Chondrocyte (in vitro differentiated cells): Measurements from ENCODE around the gene KIAA0825. TPM values are rescaled to one million over a fixed set of nuclear protein-coding genes. Genes with fewer than 3 reads are reported as not detected.

Experiments used
- DNase-seq: peaks from one replicate; pipeline ENCODE4 v3.0.0; 2021; ENCODE audit warnings: mixed read lengths, low spot score
- H3K27ac Mint-ChIP-seq: one replicate; pipeline ENCODE4 v1.8.0; 2021; ENCODE audit warnings: mild to moderate bottlenecking, moderate library complexity, mixed read lengths; ENCODE audit not compliant: unreplicated experiment
- H3K27me3 Mint-ChIP-seq: 2 replicates; pipeline ENCODE4 v1.8.0; 2021; ENCODE audit warnings: low read depth, mixed read lengths
- H3K36me3 Mint-ChIP-seq: 2 replicates; pipeline ENCODE4 v1.8.0; 2021; ENCODE audit warnings: low read depth, mixed read lengths
- H3K4me1 Mint-ChIP-seq: 2 replicates; pipeline ENCODE4 v1.8.0; 2021; ENCODE audit warnings: low read depth, mild to moderate bottlenecking, mixed read lengths
- H3K4me3 Mint-ChIP-seq: one replicate; pipeline ENCODE4 v1.8.0; 2021; ENCODE audit warnings: mild to moderate bottlenecking, moderate library complexity, mixed read lengths; ENCODE audit not compliant: unreplicated experiment
- H3K9me3 Mint-ChIP-seq: 2 replicates; pipeline ENCODE4 v1.8.0; 2021; ENCODE audit warnings: low read depth, mixed read lengths
- total RNA-seq: library from RNA; stranded (reverse); gene quantifications from 3 replicates; pipeline ENCODE4 v1.2.1, GENCODE V29; 2021
- TF ChIP-seq, protein P1 (sequence below): fragments of 200-600 bp; sonication (generic); IDR thresholded peaks from 2 replicates; pipeline ENCODE4 v1.5.0; 2021; ENCODE audit warnings: antibody characterized with exemption, mild to moderate bottlenecking, moderate library complexity

The KIAA0825 gene
- total RNA-seq, 1 donor from 2014 or later = 3.4 TPM

DNA sequence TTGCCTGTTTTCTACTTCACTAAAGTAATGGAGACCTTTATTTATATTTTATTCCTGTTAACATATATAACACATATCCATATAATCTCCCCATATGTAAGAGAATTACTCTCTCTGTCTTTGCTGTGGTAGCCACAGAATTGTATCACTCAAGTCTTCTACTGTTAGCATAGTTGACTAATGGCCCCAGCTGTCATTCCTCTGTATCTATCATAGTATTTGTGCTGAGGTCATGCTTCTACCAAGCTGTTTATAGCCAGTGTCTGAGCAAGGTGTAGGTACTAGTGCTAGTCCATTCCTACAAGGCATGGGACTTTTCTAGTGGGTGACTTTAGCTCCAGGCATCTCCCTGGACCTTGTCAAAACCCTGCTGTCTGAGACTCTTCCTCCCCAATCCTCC, 244.1 kb downstream of the KIAA0825 start:
- Mint-ChIP-seq H3K4me1 (no peaks in the 10 kb centered on the region), H3K4me3 (no peak overlapping the region), H3K27ac (no peak overlapping the region), H3K36me3 (no peaks in the 10 kb centered on the region), H3K9me3 (no peaks in the 10 kb centered on the region), H3K27me3 (no peaks in the 10 kb centered on the region)
- no peak for DNase-seq
- TF ChIP-seq, protein P1, sequence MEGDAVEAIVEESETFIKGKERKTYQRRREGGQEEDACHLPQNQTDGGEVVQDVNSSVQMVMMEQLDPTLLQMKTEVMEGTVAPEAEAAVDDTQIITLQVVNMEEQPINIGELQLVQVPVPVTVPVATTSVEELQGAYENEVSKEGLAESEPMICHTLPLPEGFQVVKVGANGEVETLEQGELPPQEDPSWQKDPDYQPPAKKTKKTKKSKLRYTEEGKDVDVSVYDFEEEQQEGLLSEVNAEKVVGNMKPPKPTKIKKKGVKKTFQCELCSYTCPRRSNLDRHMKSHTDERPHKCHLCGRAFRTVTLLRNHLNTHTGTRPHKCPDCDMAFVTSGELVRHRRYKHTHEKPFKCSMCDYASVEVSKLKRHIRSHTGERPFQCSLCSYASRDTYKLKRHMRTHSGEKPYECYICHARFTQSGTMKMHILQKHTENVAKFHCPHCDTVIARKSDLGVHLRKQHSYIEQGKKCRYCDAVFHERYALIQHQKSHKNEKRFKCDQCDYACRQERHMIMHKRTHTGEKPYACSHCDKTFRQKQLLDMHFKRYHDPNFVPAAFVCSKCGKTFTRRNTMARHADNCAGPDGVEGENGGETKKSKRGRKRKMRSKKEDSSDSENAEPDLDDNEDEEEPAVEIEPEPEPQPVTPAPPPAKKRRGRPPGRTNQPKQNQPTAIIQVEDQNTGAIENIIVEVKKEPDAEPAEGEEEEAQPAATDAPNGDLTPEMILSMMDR = no peak

DNA sequence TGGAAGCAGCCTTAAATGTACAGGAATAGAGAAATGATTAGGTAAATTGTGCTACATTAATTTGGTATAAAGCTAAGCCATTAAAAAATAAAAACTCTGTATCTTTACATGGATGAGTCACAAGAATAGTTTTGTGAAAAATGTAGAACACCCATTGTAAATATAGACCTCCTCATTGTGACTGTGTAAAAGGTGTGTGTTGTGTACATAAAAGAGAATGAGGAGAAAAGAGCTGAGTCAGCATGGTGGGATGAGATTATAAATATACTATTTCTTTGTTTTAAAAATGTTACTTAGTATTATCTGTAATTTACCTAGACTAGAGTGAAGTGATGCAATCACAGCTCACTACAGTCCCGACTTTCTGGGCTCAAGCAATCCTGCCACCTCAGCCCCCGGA, 250.5 kb downstream of the KIAA0825 start:
- Mint-ChIP-seq H3K9me3 (peaks cover 2% of the 10 kb centered on the region), H3K4me3 (no peak overlapping the region), H3K27me3 (no peaks in the 10 kb centered on the region), H3K27ac (no peak overlapping the region), H3K4me1 (no peaks in the 10 kb centered on the region), H3K36me3 (peaks cover 2% of the 10 kb centered on the region)
- TF ChIP-seq, protein P1 = no peak
- no peak for DNase-seq

DNA sequence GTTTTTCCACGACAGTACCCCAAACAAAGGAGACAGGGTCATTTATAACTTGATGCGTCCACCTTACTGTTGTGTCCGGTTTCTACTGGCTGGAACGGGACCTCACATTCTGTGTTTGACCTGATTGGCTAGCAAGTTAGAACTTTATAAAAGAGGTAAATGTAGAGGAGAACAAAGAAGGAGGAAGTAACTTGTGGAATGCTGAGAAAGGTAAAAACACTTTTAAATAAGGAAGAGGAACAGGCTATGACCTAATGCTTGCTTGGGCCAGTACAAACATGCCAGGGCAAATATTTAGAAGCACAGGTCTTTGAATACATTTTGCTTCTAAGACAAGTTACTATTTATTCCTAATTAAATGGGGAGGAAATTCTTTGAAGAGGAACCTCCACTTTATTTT, 251.6 kb downstream of the KIAA0825 start:
- Mint-ChIP-seq H3K4me1 (no peaks in the 10 kb centered on the region), H3K9me3 (peaks cover 2% of the 10 kb centered on the region), H3K36me3 (peaks cover 2% of the 10 kb centered on the region), H3K27ac (no peak overlapping the region), H3K4me3 (no peak overlapping the region), H3K27me3 (no peaks in the 10 kb centered on the region)
- TF ChIP-seq, protein P1 = no peak
- DNase-seq = no peak

DNA sequence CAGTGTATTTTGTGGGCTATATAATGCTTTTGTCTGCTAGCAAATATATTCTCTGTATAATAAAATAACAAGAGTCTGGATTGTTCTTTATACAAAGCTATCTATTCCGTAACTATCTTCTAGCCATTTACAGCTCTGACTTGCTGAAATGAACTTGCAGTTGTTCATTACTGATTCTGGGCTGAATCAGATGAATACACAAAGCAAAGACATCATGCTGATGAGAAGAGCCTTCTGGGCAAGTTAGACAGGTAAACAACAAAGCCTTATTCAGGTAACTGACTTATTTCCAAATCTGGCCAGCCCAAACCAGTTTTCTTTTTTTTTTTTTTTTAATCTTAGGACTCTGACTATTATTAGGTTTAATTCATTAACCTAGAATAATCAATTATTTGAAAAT, 255.5 kb downstream of the KIAA0825 start:
- H3K27me3 Mint-ChIP-seq = no peaks in the 10 kb centered on the region
- H3K4me1 Mint-ChIP-seq = no peaks in the 10 kb centered on the region
- H3K9me3 Mint-ChIP-seq = peaks cover 2% of the 10 kb centered on the region
- H3K36me3 Mint-ChIP-seq = peaks cover 2% of the 10 kb centered on the region
- TF ChIP-seq, protein P1 = no peak
- DNase-seq = no peak
- no peak overlapping the region for H3K4me3 Mint-ChIP-seq
- no peak overlapping the region for H3K27ac Mint-ChIP-seq

DNA sequence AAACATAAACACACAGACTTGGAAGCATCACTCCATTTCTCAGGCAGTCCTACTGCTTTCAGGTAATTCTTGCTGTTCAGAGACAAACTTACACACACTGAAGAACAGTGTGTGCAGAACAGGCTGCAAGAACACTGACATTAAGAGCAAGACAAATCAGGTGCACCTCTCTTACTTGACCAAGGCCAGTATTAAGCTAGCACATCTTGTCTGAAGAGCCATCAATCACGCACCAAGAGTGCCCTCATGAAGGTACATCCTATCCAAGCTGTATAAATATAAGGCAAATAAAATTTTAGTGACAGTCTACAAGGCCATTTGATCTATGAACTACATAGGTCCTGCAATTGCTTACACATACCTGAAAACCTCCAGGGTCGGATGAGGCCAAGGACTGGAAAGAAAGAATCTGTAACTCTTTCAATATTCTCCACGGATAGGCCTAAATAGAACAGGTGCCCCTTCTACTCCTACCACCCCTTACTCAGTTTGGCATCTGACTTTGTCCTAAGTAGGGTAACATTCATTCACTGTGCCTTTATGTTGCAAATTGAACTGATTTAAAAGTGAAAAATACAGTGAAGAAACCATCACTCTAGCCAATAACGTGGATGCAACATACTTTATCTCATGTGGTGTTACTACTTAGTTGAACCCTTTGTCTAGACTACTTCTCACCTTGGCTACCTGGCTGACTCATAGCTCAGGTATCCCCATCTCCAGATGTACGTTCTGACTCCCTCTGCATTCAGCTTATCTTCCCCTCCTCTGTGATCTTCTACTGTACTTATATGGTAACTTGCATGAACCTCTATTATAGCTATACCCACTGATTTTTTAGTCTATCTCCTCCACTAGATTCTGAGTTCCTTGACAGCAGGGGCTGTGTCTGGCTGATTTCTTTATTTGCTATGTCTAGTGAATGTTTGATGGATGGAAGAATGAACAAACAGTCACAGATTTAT, 256.3 kb downstream of the KIAA0825 start:
- Mint-ChIP-seq H3K36me3 (peaks cover 2% of the 10 kb centered on the region), H3K27ac (no peak overlapping the region), H3K4me3 (no peak overlapping the region), H3K27me3 (no peaks in the 10 kb centered on the region), H3K4me1 (no peaks in the 10 kb centered on the region), H3K9me3 (peaks cover 2% of the 10 kb centered on the region)
- TF ChIP-seq, protein P1 = no peak
- no peak for DNase-seq
